H1 (cell line): ENCODE measurements around the gene NUDT12. TPM values are rescaled to one million over a fixed set of nuclear protein-coding genes. Genes with fewer than 3 reads are reported as not detected.

Experiments
- CTCF ChIA-PET: fragments of 300-600 bp; sonication (Branson Sonifier 250); formaldehyde crosslinking; loops from one replicate; lab custom pipeline; 2021; ENCODE audit not compliant: partially characterized antibody; lab: Charles Lee
- POLR2A ChIA-PET: fragments of 300-600 bp; sonication (Branson Sonifier 250); formaldehyde crosslinking; loops from one replicate; lab custom pipeline; 2021; ENCODE audit warnings: inconsistent platforms; ENCODE audit not compliant: partially characterized antibody; lab: Charles Lee
- DNase-seq, 2 experiments: peaks; one replicate each; pipeline versions ENCODE4 v3.0.0 to v3.0.0-alpha.2; 2010 to 2022; ENCODE audit warnings: low spot score in 2 of 2, low read depth in 1 of 2, mixed read lengths in 1 of 2
- FAIRE-seq: peaks from 2 replicates; lab custom pipeline; 2011; peaks lifted over from hg19 to GRCh38; lab: Jason Lieb, UNC
- H2AFZ ChIP-seq: 2 replicates; pipeline ENCODE4 v1.8.1; 2012; ENCODE audit warnings: low read length, inconsistent platforms
- H2AK5ac ChIP-seq: 2 replicates; pipeline ENCODE4 v1.6.1; 2013; ENCODE audit warnings: low read depth, low read length
- H2BK120ac ChIP-seq: replicated peaks from 2 replicates; pipeline ENCODE3; 2013; ENCODE audit warnings: low read depth, low read length, inconsistent platforms
- H2BK12ac ChIP-seq: 2 replicates; pipeline ENCODE4 v1.6.1; 2013; ENCODE audit warnings: low read depth, low read length
- H2BK15ac ChIP-seq: 2 replicates; pipeline ENCODE4 v1.6.1; 2013; ENCODE audit warnings: low read length
- H2BK20ac ChIP-seq: 2 replicates; pipeline ENCODE4 v1.6.1; 2013; ENCODE audit warnings: low read length
- H2BK5ac ChIP-seq: 2 replicates; pipeline ENCODE4 v1.6.1; 2013; ENCODE audit warnings: low read depth, low read length
- H3K14ac ChIP-seq: 2 replicates; pipeline ENCODE4 v1.6.1; 2013; ENCODE audit warnings: inconsistent platforms; ENCODE audit not compliant: insufficient read length
- H3K18ac ChIP-seq: 2 replicates; pipeline ENCODE4 v1.6.1; 2013; ENCODE audit warnings: low read length; ENCODE audit errors: extremely low read depth
- H3K23ac ChIP-seq: 2 replicates; pipeline ENCODE4 v1.6.1; 2013; ENCODE audit warnings: inconsistent platforms; ENCODE audit not compliant: insufficient read length
- H3K23me2 ChIP-seq: 2 replicates; pipeline ENCODE4 v1.6.1; 2013; ENCODE audit warnings: low read depth, low read length
- H3K27ac ChIP-seq: 2 replicates; pipeline ENCODE4 v1.6.1; 2011; ENCODE audit warnings: low read depth, low read length, inconsistent platforms
- H3K27me3 ChIP-seq, 4 experiments: replicated peaks in 1 of 4; 1 replicate in 1 of 4; 2 replicates in 3 of 4; pipeline versions ENCODE4 v1.6.1 to v1.8.1; 2011 to 2013; ENCODE audit warnings: low read length in 3 of 4, mild to moderate bottlenecking in 3 of 4, inconsistent platforms in 2 of 4, mixed read lengths in 2 of 4, moderate library complexity in 1 of 4; ENCODE audit not compliant: control insufficient read depth in 3 of 4, insufficient read depth in 3 of 4; ENCODE audit errors: extremely low read depth in 1 of 4
- H3K36me3 ChIP-seq, 4 experiments: 2 replicates each; pipeline versions ENCODE4 v1.6.1 to v1.8.1; 2011 to 2013; ENCODE audit warnings: mild to moderate bottlenecking in 4 of 4, low read length in 3 of 4, moderate library complexity in 2 of 4, control low read depth in 1 of 4, inconsistent platforms in 1 of 4; ENCODE audit not compliant: insufficient read depth in 4 of 4, control insufficient read depth in 2 of 4
- H3K4ac ChIP-seq: replicated peaks from 2 replicates; pipeline ENCODE3; 2013; ENCODE audit warnings: low read length, low read depth, mixed read lengths, inconsistent platforms; ENCODE audit not compliant: insufficient read length
- H3K4me1 ChIP-seq, 4 experiments: replicated peaks in 1 of 4; 1 replicate in 1 of 4; 2 replicates in 3 of 4; pipeline versions ENCODE4 v1.6.1 to v1.8.1; 2011 to 2013; ENCODE audit warnings: low read length in 3 of 4, inconsistent platforms in 2 of 4, mixed read lengths in 1 of 4; ENCODE audit not compliant: insufficient read depth in 4 of 4, control insufficient read depth in 3 of 4
- H3K4me2 ChIP-seq, 2 experiments: 2 replicates each; pipeline versions ENCODE4 v1.6.1 to v1.8.1; 2011 to 2013; ENCODE audit warnings: low read depth in 2 of 2, low read length in 2 of 2, control low read depth in 1 of 2, inconsistent platforms in 1 of 2, mild to moderate bottlenecking in 1 of 2; ENCODE audit not compliant: insufficient read depth in 1 of 2
- H3K4me3 ChIP-seq, 4 experiments: fragments of 200-600, 300-600 bp in 1 of 4; sonication (generic), shearing (Covaris generic), sonication (Bioruptor Twin) in 1 of 4; 2 replicates each; pipeline versions ENCODE4 v1.5.1 to v1.8.1; 2011 to 2016; ENCODE audit warnings: low read length in 4 of 4, low read depth in 3 of 4, control low read depth in 2 of 4, inconsistent platforms in 2 of 4, mild to moderate bottlenecking in 2 of 4, mixed read lengths in 1 of 4, moderate library complexity in 1 of 4; ENCODE audit not compliant: insufficient read depth in 2 of 4; ENCODE audit errors: extremely low read depth in 1 of 4
- H3K56ac ChIP-seq: replicated peaks from 2 replicates; pipeline ENCODE3; 2013; ENCODE audit warnings: low read depth, mild to moderate bottlenecking, mixed read lengths, low read length, inconsistent platforms; ENCODE audit not compliant: insufficient read length
- H3K79me1 ChIP-seq: 2 replicates; pipeline ENCODE4 v1.6.1; 2013; ENCODE audit warnings: low read depth, low read length, control low read depth
- H3K79me2 ChIP-seq, 2 experiments: 2 replicates each; pipeline versions ENCODE4 v1.6.1 to v1.8.1; 2012 to 2013; ENCODE audit warnings: low read length in 2 of 2, mild to moderate bottlenecking in 2 of 2, inconsistent platforms in 1 of 2; ENCODE audit not compliant: insufficient read depth in 2 of 2, control insufficient read depth in 1 of 2
- H3K9ac ChIP-seq, 4 experiments: replicated peaks in 1 of 4; 1 replicate in 1 of 4; 2 replicates in 3 of 4; pipeline versions ENCODE4 v1.6.1 to v1.8.1; 2011 to 2013; ENCODE audit warnings: low read depth in 3 of 4, low read length in 3 of 4, control low read depth in 2 of 4, mild to moderate bottlenecking in 2 of 4, moderate library complexity in 2 of 4, inconsistent platforms in 1 of 4; ENCODE audit errors: extremely low read depth in 1 of 4
- H3K9me3 ChIP-seq, 2 experiments: 2 replicates each; pipeline versions ENCODE4 v1.6.1 to v1.8.1; 2012 to 2013; ENCODE audit warnings: mild to moderate bottlenecking in 2 of 2, moderate library complexity in 2 of 2, control low read depth in 1 of 2, inconsistent platforms in 1 of 2, low read depth in 1 of 2, low read length in 1 of 2, mixed read lengths in 1 of 2; ENCODE audit not compliant: insufficient read depth in 2 of 2
- H4K20me1 ChIP-seq, 2 experiments: replicated peaks in 1 of 2; 2 replicates each; pipeline versions ENCODE3 to v1.8.1; 2011 to 2013; ENCODE audit warnings: inconsistent platforms in 2 of 2, low read length in 2 of 2, mild to moderate bottlenecking in 1 of 2; ENCODE audit not compliant: insufficient read depth in 2 of 2, control insufficient read depth in 1 of 2
- H4K5ac ChIP-seq: 2 replicates; pipeline ENCODE4 v1.6.1; 2013; ENCODE audit warnings: low read length, low read depth, mixed read lengths, inconsistent platforms; ENCODE audit not compliant: insufficient read length
- H4K8ac ChIP-seq: 2 replicates; pipeline ENCODE4 v1.8.0; 2013; ENCODE audit warnings: mild to moderate bottlenecking, moderate library complexity, low read length, inconsistent platforms; ENCODE audit not compliant: insufficient read depth; ENCODE audit errors: extremely low read depth
- H4K91ac ChIP-seq: replicated peaks from 2 replicates; pipeline ENCODE3; 2013; ENCODE audit warnings: low read length, mixed read lengths, inconsistent platforms; ENCODE audit not compliant: insufficient read length
- CBX8 ChIP-seq: fragments of 300-800, 300-1000 bp; sonication (generic); IDR thresholded peaks from 2 replicates; pipeline ENCODE4 v1.7.1; 2016; ENCODE audit warnings: low read depth, low read length, borderline replicate concordance
- RAD21 ChIP-seq, 2 experiments: IDR thresholded peaks in 1 of 2; conservative IDR thresholded peaks in 1 of 2; 2 replicates each; pipeline ENCODE4 v1.6.1; 2011; ENCODE audit warnings: low read depth in 2 of 2, low read length in 2 of 2, improper control_type of control experiment in 1 of 2, inconsistent platforms in 1 of 2, mild to moderate bottlenecking in 1 of 2, moderate library complexity in 1 of 2
- TEAD4 ChIP-seq: IDR thresholded peaks from 2 replicates; pipeline ENCODE4 v1.6.1; 2012; ENCODE audit warnings: low read depth, low read length, inconsistent platforms, mixed read lengths
- WGBS, 2 experiments: shearing (Covaris generic) in 1 of 2; methylation state at CpG; one replicate each; pipeline versions ENCODE4 v1.1.6 to v1.1.7; 2013 to 2015; ENCODE audit warnings: low lambda C conversion rate in 2 of 2, mixed read lengths in 2 of 2, inconsistent platforms in 1 of 2, low coverage in 1 of 2, missing lambda C conversion rate in 1 of 2; ENCODE audit not compliant: insufficient replicate concordance in 2 of 2, insufficient coverage in 1 of 2, insufficient read length in 1 of 2; ENCODE audit errors: extremely low coverage in 1 of 2, missing lambda C conversion rate in 1 of 2; 5-methylcytosine and 5-hydroxymethylcytosine counted together
- polyA plus RNA-seq, 7 experiments: library from polyadenylated mRNA; depleted of rRNA in 3 of 7; stranded (reverse) in 5 of 7; unstranded in 2 of 7; fragments of >200 nt in 5 of 7; fragments of 200-250 nt in 2 of 7; gene quantifications; 1 replicate in 5 of 7; 2 replicates in 1 of 7; 4 replicates in 1 of 7; pipeline versions ENCODE4 v1.2.1 to v1.2.3, GENCODE V29; 2011 to 2013; ENCODE audit warnings: missing spikeins in 2 of 7, mixed read lengths in 2 of 7
- total RNA-seq: library from RNA; stranded (reverse); fragmentation: NEBNext Ultra II Directional; extraction: Animal tissue kit (Norgen Biotek cat#: 25700); gene quantifications from 2 replicates; pipeline ENCODE4 v1.2.1, GENCODE V29; 2021
- TF ChIP-seq, protein P1 (sequence below): IDR thresholded peaks from 2 replicates; pipeline ENCODE4 v1.6.1; 2011; ENCODE audit warnings: low read length, improper control_type of control experiment

Gene NUDT12
- total and polyA plus RNA-seq, 2 of the 8 experiments (the other 6 are each of a cell fraction or from before 2014, with no cell fraction given): 3.6 to 12.5 TPM

GRCh38 chr5:103539376-103540330 is 22.9 kb downstream of the NUDT12 start:
- Histone ChIP-seq H3K4me2 (no peak overlapping the region), H3K23ac (no peak overlapping the region), H3K4me1 (no peaks in the 10 kb centered on the region), H3K4me3 (no peak overlapping the region), H3K27ac (no peak overlapping the region), H2AFZ (peak overlapping the region; percentile 37; the same call in 1 of the 2 replicates), H3K23me2 (no peaks in the 10 kb centered on the region), H3K4ac (no peak overlapping the region)
- ChIA-PET POLR2A (no interaction called here), CTCF (interaction anchor here (1.6 kb wide), 1 partner anchor 47 kb away, joined by 5 read pairs; no protein-coding TSS in a partner anchor)
- no peak for DNase-seq
- no peak for TF ChIP-seq RAD21 (IDR thresholded peaks at IDR 0.05 in 1 of 2, conservative IDR thresholded peaks at IDR 0.05 in 1 of 2; ENCODE audit: low read depth in 2 of 2, low read length in 2 of 2)
- no peak for TF ChIP-seq TEAD4
- TF ChIP-seq CBX8: no peak
- TF ChIP-seq, protein P1, sequence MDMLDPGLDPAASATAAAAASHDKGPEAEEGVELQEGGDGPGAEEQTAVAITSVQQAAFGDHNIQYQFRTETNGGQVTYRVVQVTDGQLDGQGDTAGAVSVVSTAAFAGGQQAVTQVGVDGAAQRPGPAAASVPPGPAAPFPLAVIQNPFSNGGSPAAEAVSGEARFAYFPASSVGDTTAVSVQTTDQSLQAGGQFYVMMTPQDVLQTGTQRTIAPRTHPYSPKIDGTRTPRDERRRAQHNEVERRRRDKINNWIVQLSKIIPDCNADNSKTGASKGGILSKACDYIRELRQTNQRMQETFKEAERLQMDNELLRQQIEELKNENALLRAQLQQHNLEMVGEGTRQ: no peak
- TF ChIP-seq, all 59 proteins: peak for 0
- Histone ChIP-seq H3K18ac (no peak overlapping the region), H4K5ac (no peak overlapping the region), H4K20me1 (no peaks in the 10 kb centered on the region), H4K91ac (no peak overlapping the region), H2BK120ac (no peak overlapping the region), H2AK5ac (no peak overlapping the region), H2BK15ac (no peak overlapping the region), H4K8ac (no peak overlapping the region), H3K14ac (no peak overlapping the region), H3K36me3 (no peaks in the 10 kb centered on the region), H2BK12ac (no peak overlapping the region), H3K27me3 (no peaks in the 10 kb centered on the region), H3K79me2 (no peaks in the 10 kb centered on the region), H3K9me3 (no peaks in the 10 kb centered on the region), H3K56ac (no peak overlapping the region), H3K9ac (no peak overlapping the region), H3K79me1 (no peaks in the 10 kb centered on the region), H2BK5ac (no peak overlapping the region), H2BK20ac (no peak overlapping the region)
- no peak for FAIRE-seq
- 94% methylated on average over 3 of the region's 3 CpGs; no CpG with 5 or more reads in 1 of the 2 experiments for WGBS, 2 experiments
